Epidermal melanocyte (primary cell): ENCODE results near the gene NCOA6.
"Not testable (repeated sequence)": the region's sequence is repeated elsewhere in the genome, so short reads cannot be mapped to it uniquely, and the experiment has no call there.

Experiments used
- DNase-seq: peaks from one replicate; pipeline ENCODE4 v3.0.0; 2011; ENCODE audit warnings: low spot score; ENCODE audit not compliant: insufficient read length

Gene NCOA6

DNA sequence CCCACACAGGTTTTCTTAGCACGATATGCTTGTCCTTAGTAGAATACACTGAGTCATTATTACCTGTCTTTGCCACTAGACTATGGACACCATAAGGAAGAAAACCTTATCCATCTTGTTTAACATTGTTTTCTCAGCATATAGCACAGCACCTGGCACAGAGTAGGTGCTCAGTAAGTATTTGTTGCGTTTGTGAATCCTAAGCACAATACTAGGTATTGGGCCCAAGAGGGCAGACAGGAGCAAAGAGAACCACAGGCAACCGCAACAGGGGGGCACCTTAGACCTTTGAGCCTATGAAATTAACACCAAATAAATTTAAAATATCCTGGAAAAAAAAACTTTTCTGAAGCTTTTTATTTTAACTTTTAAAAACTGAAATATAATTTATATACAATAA, 3.7 kb upstream of the NCOA6 start:
- no peak for DNase-seq

DNA sequence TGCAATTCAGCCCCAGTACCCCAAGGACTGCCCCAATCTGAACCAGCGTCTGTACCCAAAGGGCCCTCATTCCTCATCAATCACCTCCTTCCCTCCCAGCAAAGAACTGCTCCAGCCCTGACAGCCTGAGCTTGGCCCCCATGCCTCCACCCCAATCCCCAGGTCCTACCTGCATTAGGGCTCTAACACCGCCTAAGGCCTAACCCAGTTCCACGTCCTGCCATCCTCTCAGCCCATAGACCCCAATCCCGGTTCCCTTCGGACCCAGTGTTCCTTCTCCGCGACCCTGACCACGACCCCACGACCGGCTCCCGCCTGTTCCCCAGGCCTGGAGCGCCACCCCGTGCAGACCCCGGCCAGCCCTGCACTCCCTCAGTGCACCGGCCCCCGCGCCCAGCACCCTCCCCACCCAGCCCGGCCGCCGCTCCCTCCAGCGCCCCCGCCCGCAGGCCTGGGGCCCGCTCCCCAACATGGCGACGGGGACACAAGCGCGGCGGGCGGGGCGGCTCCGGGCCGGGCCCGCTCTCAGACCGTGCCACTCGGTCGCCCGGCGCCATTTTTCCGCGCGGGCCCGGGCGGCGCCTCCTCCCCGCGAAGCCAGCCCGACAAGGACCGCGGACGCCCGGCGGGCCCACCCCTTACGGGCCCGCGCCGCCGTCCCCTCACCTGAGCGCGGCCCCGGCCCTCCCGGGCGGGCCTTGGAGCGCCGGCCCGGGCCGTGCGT, 483 bp downstream of the NCOA6 start:
- DNase-seq, result no peak

DNA sequence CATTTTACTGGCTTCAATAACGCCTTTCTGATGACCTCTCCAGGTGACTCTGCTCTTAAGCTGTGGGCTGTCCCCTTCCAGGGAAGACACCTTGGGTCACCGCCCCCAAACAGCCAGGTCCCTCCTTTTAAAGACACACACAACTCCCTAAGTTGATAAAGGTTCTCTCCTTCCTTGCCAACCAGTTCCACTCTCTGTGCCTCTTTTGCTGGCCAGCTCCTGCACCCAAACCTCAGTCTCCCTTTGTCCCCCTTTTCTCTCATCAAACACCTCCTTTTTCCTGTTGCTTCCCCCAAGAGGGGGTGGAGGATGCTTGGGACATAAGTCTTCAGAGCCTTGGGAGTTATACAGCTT, 1.0 kb downstream of the NCOA6 start:
- DNase-seq, result no peak

DNA sequence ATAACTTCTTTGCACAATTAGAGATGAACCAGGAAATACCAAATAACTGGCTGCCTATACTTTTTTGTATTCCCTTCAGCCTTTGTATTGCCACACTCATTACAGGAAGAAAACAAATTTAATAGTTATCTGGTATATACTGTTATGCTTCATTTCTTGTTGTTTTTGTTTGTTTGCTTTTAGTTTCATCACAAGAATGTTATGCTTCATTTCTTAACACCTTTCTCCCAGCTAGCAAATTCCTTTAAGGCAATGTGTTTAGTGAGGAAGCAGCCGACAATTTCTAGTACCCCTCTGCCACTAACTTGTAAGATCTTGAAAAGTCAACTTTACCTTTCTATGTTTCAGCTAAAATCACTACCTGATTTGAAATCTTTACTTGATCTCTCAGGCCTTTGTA, 1.4 kb downstream of the NCOA6 start:
- no peak for DNase-seq

DNA sequence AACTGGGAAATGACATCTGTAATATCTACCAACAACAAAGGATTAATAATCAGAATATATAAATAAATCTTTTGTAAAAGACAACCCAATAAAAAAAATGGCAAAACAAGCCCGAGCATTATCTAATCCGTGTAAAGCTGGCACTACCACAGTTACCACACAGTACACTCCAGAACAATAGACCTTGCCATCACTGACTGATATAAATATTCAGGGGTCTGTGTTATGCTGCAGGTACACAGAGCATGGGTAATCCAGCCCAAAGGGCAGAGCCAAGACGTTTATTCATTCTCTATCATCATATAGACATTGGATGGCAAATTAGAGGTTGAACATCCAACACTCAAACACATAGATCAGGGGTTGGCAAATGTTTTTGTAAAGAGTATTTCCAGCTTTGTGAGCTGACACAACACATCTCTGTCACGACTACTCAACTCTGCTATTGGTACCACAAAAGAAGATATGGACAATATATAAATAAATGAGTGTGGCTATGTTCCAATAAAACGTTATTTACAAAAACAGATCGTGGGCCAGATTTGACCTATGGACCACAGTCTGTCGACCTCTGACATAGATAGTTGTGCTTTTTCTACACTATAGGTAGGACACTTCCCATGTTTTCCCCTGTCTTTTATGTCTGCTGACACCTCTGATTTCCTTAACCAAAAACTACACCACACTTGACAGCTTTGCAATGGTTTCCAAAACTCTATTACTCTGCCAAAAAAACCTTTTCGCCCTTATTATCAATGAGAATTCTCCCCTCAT, 4.5 kb downstream of the NCOA6 start:
- no peak for DNase-seq

DNA sequence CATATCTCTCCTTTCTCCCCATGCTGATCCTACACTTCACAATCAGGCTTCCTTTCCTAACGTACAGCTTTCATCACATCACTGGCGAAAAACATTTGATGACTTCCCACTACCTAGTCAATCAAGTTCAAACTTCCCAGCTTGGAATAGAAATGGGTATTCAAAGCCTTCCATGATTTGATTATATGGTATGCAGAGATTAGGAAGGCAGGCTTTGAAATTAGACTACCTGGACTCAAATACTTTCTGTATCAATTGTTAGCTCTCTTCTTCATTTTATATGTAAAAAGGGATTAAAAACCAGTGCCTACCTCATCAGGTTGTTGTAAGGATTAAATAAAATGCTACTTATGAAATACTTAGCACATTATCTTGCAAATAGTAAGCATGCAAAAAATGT, 7.7 kb downstream of the NCOA6 start:
- no peak for DNase-seq

DNA sequence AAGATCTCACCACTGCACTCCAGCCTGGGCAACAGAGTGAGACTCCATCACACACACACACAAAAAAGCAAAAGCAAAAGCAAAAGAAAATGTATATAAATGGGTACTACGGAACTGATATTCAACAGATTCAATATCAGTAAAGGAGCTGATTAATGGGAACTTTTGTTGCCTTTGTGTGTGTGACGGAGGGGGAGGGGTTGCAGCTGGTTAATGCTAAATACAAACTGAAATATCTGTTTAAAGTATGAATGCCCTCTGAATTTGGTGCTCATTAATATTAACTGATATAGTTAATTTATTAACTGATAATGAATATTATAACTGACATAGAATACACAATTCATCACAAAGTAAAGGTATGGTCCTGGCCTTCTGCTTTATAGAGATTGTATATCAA, 8.4 kb downstream of the NCOA6 start:
- no peak for DNase-seq

DNA sequence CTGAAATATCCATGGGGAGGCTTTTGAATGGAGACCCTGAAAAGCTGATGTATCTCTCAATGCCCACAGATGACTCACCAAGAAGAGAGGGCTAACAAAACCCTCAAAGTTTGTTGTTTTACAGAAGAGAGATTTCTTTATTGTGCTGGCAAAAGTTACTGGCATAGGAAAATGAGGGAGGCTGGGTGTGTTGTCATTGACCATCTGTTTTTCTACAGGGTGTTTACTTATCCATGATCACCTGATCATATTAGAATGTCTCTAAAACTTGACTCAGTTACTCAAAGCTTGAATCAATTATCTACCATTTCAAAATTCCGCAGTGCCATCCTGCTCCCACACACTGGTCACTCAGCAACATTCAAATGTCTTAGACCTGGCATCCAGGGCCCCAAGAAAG, 9.8 kb downstream of the NCOA6 start:
- no peak for DNase-seq

DNA sequence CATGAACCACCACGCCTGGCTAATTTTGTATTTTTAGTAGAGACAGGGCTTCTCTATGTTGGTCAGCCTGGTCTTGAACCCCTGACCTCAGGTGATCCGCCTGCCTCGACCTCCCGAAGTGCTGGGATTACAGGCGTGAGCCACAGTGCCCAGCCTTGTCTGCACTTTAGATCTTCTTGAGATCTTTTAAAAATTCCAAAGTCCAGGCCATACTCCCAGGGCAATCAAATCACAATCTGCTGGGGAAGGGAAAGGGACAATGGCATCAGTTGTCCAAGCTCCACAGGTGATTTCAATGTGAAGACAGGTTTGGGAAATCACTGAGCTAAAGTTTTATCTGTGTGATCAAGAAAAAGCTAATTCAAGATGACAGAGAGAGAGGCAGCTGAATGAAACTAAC, 16.9 kb downstream of the NCOA6 start:
- DNase-seq, result no peak

DNA sequence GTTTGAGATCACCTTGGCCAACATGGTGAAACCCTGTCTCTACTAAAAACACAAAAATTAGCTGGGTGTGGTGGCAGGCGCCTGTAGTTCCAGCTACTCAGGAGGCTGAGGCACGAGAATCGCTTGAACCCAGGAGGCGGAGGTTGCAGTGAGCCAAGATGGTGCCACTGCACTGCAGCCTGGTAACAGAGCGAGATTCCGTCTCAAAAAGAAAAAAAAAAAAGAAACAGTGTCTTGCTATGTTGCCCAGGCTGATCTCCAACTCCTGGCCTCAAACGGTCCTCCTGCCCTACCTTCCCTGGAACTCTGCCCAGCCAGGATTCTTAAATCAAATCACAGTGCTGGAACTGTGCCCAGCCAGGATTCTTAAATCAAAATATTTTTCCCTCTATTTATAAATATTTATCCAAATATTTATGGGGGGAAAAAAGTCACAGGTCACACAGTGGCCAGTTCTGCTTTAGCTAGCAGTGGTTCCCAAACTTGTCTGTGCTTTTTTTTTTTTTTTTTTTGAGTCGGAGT, 17.4 kb downstream of the NCOA6 start:
- not testable (repeated sequence) for DNase-seq

DNA sequence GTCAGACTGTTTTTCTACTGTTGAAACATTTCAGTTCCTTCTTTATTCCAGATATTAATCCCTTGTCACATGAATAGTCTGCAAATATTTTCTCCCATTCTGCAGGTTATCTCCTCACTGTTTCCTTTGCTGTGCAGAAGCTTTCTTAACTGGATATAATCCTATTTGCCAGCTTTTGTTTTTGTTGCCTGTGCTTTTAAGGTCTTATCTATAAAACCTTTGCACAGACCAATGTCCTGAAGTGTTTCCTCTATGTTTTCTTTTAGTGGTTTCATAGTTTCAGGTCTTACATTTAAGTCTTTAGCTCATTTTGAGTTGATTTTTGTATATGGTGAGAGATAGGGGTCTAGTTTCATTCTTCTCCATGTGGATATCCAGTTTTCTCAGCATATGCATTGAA, 19.2 kb downstream of the NCOA6 start:
- no peak for DNase-seq

DNA sequence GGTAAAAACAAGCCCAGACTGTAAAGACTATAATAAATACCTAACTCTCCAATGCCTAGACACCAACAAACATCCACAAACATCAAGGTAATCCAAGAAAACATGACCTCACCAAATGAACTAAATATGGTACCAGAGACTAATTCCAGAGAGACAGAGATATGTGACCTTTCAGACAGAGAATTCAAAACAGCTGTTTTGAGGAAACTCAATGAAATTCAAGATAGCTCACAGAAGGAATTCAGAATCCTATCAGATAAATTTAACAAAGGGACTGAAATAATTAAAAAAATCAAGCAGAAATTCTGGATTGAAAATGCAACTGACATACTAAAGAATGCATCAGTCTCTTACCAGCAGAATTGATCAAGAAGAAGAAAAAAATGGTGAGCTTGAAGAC, 26.6 kb downstream of the NCOA6 start:
- DNase-seq, result no peak

DNA sequence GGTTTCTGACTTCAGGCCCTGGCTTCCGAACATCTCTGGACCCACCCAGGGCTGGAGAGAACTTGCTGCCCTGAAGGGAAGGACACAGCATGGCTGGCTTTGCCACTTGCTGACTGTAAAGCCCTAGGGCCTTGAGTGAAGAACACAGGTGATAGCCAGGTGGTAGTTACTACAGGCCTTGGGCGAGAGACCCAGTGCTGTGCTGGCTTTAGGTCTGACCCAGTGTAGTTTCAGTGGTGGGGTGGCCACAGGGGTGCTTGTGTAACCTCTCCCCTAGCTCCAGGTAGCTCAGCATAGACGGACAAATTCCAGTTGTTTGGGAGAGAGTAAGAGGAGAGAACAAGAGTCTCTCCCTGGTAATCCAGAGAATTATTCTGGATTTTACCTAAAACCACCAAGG, 27.1 kb downstream of the NCOA6 start:
- no peak for DNase-seq

DNA sequence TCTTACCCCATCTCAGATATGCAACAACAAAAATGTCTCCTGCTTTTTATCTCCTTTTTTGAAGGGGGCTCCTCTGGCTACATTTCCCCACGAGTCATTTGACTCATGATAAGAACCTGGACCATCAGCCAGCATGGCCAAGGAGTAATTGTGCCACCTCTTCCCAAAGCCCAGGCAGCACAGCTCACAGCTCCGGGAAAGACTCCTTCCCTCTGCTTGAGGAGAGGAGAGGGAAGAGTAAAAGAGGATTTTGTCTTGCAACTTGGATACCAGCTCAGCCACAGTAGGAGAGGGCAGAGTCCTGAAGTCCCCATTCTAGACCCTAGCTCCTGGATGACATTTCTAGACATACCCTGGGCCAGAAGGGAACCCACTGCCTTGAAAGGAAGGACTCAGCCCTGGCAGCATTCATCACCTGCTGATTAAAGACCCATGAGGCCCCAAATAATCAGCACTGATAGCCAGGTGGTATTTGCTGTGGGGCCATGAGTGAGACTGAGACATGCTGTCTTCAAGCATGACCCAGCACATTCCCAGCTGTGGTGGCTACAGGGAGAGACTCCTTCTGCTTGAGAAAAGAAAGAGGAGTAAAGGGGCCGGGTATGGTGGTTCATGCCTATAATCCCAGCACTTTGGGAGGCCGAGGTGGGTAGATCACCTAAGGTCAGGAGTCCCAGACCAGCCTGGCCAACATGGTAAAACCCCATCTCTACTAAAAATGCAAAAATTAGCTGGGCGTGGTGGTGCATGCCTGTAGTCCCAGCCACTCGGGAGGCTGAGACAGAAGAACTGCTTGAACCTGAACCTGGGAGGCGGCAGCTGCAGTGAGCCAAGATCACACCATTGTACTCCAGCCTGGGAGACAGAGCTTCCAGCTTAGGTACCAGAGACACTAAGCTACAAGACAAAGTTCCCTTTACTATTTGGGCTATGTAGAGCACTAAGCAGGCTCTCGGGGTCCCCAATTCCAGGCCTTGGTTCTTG, 28.1 kb downstream of the NCOA6 start:
- no peak for DNase-seq

DNA sequence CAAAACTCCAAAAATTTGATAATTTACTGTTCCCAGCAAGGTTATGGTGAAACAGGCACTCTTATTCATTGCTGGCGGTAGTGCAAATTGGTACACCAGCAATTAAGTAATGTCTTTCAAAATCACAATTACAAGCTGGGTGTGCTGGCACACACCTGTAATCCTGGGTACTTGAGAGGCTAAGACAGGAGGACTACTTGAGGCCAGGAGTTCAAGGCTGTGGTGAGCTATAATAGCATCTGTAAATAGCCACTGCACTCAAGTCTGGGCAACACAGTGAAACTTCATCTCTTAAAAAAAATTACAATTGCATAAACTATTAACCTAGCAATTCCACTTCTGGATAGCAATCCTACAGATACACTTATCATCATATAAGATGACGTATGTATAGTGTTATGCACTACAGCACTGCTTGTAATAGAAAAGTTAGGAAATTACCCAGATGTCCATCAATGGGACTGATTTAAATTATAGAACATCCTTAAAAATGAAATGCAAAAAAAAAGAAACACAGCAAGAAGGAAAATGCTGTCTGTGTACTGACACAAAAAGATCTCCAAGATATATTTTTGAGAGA, 31.4 kb downstream of the NCOA6 start:
- DNase-seq, result no peak

DNA sequence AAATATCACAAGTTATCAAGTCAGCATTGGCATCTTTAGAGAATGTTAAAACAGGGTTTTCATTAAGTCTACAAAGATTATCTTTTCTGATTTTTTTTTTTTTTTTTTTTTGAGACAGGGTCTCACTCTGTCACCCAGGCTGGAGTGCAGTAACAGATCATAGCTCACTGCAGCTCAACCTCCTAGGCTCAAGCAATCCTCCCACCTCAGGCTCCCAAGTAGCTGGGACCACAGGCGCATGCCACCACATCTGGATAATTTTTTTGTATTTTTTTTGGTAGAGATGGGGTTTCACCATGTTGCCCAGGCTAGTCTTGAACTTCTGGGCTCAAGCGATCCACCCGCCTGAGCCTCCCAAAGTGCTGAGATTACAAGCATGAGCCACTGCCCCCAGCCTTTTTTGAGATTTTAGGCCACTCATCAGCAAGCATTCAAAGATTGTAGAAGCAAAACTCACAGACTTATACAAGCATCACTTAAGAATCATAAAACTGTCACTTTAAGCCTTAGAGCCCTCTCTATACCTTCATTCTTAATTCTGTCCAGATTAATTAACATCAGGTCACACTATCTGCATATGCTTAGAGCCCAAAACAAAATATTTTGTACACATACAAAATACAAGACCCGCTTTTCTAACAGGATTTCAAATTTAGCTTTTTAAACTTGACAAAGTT, 32.6 kb downstream of the NCOA6 start:
- no peak for DNase-seq

DNA sequence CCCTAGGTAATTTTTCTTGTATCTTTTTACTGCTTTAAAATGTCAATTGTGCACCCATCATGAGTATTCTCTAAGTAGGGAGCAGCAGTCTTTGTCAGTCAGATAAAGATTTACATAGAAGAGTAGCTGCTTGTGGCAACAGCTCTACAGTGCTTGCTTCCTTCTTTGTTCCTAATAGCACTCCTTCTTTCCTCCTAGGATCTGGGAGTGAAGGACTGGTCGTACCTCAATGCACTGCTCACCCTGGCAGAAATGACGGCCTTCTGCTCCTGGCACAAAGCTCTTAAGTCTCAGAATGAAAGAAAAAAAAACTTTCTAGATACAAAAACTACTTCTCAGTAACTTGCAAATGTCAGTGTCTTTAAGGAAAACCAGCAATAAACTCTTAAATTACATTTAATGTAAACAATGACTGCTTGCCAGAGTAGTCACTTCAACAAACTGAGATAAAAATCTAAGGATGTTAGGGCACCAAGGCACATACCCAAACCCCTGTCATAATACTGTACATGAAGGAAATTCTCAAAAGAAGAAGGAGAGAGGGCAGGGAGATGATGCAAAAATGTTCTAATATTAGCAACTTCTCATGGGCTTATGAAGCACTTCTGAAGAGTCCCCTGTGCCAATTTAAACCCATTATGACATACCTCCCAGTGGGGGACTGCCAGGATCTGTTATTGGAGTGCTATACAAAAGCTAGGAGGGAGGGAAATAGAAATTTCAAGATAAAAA, 34.0 kb downstream of the NCOA6 start:
- DNase-seq, result no peak

DNA sequence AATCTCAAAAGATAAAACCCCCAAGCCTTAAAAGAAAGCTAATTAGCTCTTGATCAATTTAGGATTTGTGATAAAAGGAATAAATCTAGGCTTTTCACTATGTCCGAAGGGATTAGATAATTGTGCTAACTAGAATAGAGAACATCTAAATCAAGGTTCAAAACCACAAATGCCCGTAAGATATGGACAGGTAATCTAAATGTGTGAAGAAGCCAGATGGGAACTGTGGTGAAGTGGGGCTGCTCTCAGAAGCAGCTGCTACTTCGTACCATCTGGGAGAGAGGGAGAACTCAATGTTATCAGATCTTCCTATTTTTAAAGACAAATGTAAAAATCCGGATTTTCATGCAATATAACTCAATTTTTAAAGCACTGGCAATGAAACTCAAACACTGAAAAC, 44.2 kb downstream of the NCOA6 start:
- no peak for DNase-seq

DNA sequence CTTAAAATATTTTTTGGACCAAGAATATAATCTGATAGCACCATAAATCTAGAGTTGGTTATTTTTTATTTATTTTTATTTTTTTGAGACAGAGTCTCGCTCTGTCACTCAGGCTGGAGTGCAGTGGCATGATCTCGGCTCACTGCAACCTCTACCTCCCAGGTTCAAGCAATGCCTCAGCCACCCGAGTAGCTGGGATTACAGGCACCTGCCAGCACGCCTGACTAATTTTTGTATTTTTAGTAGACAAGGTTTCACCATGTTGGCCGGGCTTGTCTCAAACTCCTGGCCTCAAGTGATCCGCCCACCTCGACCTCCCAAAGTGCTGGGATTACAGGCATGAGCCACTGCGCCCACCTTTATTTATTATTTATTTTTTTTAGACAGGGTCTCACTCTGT, 45.2 kb downstream of the NCOA6 start:
- not testable (repeated sequence) for DNase-seq

DNA sequence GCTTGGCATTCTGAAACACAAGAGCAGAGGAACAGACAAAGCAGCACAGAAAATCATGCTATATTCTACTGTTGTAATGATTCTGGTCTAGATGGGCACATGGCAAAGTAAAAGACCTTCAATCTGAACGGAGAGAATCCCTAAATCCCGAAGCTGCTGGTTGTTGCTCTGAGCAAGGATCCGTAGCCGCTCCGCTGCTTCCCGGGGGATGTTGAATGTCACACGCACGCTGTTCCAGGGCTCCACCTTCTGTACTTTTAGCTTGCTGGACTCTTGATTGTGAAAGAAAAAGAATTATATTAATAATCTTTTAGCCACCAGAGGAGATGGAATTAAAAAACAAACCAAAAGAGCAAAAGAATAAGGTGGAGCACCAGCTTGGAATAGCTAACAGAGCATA, 49.3 kb downstream of the NCOA6 start:
- no peak for DNase-seq
